Measurements from ENCODE around the gene BUB1B.
"Not testable (repeated sequence)": the region's sequence is repeated elsewhere in the genome, so short reads cannot be mapped to it uniquely, and the experiment has no call there.

Gene BUB1B

DNA sequence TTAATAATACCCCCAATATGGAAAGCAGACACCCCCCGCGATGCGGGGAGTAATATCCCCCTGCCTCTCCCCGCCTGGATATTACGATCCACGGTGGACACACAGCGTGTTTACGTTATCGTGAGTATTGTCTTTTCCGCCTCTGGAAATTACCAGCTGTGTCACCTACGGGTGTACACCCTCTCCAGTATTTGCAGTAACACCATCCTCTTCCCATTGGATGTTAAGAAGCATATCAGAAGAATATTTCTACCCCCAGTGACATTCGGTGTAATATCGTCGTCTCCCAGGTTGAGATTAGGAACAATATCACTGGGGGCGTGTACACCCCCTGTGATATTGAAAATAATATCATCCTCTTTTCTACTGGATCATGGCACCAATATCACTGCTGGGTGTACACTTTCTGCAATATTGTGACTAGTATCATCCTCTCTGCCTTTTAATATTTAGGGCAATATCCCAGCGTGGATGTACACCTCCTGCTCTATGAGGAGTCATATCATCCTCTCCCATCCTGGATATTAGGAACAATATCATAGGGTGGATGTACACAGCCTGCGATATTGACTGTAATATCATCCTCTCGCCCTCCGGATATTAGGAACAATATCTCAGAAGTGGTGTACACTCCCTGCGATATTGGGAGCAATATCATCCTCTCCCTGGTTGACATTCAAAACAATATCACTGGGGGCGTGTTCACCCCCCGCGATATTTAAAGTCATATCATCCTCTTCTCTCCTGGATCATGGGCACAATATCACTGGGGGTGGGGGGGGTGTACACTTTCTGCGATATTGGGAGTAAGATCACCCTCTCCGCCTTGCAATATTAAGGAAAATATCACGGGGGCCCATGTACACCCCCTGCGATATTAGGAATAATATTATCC is 31.9 kb upstream of the BUB1B start:
- H3K27ac ChIP-seq, result no peak overlapping the region
- in situ Hi-C loops (cut with HindIII; ENCODE audit: low pct_ligation_motif_present, low sequenced_read_pairs), result no loop called here
- TF ChIP-seq, protein P1, sequence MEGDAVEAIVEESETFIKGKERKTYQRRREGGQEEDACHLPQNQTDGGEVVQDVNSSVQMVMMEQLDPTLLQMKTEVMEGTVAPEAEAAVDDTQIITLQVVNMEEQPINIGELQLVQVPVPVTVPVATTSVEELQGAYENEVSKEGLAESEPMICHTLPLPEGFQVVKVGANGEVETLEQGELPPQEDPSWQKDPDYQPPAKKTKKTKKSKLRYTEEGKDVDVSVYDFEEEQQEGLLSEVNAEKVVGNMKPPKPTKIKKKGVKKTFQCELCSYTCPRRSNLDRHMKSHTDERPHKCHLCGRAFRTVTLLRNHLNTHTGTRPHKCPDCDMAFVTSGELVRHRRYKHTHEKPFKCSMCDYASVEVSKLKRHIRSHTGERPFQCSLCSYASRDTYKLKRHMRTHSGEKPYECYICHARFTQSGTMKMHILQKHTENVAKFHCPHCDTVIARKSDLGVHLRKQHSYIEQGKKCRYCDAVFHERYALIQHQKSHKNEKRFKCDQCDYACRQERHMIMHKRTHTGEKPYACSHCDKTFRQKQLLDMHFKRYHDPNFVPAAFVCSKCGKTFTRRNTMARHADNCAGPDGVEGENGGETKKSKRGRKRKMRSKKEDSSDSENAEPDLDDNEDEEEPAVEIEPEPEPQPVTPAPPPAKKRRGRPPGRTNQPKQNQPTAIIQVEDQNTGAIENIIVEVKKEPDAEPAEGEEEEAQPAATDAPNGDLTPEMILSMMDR (IDR thresholded peaks at IDR 0.05; ENCODE audit: low read depth, low read length, missing control alignments), result no peak
- H3K36me3 ChIP-seq (replicated peaks), result no peaks in the 10 kb centered on the region
- no peaks in the 10 kb centered on the region for H3K27me3 ChIP-seq (replicated peaks)
- H3K4me3 ChIP-seq (ENCODE audit: low read depth, low read length), result no peak overlapping the region
- no peak for DNase-seq

DNA sequence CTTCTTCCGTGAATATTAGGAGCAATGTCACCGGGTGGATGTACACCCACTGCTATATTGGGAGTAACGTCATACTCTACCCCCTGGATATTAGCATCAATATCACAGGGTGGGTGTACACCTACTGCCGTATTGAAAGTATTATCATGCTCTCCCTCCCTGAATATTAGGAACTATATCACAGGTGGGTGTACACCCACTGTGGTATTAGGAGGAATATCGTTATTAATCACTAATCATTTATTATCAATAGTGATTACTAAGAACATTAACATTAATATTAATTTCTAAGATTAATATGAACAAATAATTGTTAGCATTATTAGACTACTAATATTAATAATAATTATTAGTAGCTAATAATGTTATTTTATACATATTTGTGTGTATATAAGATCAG is 30.8 kb upstream of the BUB1B start:
- H3K36me3 ChIP-seq (replicated peaks), result no peaks in the 10 kb centered on the region
- no peak overlapping the region for H3K4me3 ChIP-seq (ENCODE audit: low read depth, low read length)
- no peak overlapping the region for H3K27ac ChIP-seq
- in situ Hi-C loops (cut with HindIII; ENCODE audit: low pct_ligation_motif_present, low sequenced_read_pairs), result no loop called here
- H3K27me3 ChIP-seq (replicated peaks), result no peaks in the 10 kb centered on the region
- no peak for DNase-seq
- TF ChIP-seq, protein P1 (IDR thresholded peaks at IDR 0.05; ENCODE audit: low read depth, low read length, missing control alignments), result no peak

DNA sequence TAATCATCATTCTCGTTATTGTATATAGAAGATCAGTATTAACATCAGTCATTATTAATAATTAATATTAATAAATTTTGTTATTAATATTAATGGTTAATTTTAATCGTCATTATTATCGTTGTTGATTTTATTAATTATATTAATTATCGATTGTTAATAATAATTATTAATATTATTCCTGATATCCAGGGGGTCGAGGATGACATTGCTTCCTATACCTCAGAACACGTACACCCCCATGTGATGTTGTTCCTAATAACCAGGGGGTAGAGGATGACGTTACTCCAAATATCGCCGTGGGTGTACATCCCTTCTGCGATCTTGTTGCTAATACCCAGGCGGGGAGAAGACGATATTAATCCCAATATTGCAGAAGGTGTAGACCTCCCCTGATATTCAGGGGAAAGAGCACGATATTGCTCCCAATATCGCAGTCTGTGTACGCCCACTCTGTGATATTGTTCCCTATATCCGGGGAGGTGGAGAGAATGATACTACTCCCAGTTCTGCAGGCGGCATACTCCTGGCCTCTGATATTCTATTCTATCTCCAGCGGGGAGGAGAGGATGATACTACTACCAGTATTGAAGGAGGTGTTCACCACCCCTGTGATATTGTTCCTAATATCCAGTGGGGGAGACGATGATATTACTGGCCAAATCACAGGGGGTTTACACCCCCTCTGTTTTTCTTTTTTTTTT is 29.9 kb upstream of the BUB1B start:
- Histone ChIP-seq H3K4me3 (ENCODE audit: low read depth, low read length) (no peak overlapping the region), H3K36me3 (replicated peaks) (no peaks in the 10 kb centered on the region), H3K27ac (no peak overlapping the region), H3K27me3 (replicated peaks) (no peaks in the 10 kb centered on the region)
- TF ChIP-seq, protein P1 (IDR thresholded peaks at IDR 0.05; ENCODE audit: low read depth, low read length, missing control alignments), result no peak
- no peak for DNase-seq
- in situ Hi-C loops (cut with HindIII; ENCODE audit: low pct_ligation_motif_present, low sequenced_read_pairs), result no loop called here

DNA sequence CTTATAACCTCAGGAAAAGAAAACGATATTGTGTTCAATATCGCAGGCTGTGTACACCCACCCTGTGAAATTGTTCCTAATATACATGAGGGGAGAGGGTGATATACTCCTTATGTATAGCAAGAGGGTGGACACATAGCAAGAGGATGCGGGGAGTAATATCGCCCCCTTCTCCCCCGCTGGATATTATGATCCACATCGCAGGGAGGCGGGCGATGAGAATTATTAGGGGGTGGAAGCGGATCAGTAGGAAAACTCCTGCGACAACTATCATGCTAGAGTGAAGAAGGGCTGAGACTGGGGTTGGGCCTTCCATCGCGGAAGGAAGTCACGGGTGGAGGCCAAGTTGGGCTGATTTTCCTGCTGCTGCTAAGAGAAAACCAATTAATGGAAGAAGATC is 27.3 kb upstream of the BUB1B start:
- no peaks in the 10 kb centered on the region for H3K36me3 ChIP-seq (replicated peaks)
- TF ChIP-seq, protein P1 (IDR thresholded peaks at IDR 0.05; ENCODE audit: low read depth, low read length, missing control alignments), result no peak
- in situ Hi-C loops (cut with HindIII; ENCODE audit: low pct_ligation_motif_present, low sequenced_read_pairs), result no loop called here
- H3K4me3 ChIP-seq (ENCODE audit: low read depth, low read length), result no peak overlapping the region
- no peak for DNase-seq
- no peak overlapping the region for H3K27ac ChIP-seq
- H3K27me3 ChIP-seq (replicated peaks), result no peaks in the 10 kb centered on the region

DNA sequence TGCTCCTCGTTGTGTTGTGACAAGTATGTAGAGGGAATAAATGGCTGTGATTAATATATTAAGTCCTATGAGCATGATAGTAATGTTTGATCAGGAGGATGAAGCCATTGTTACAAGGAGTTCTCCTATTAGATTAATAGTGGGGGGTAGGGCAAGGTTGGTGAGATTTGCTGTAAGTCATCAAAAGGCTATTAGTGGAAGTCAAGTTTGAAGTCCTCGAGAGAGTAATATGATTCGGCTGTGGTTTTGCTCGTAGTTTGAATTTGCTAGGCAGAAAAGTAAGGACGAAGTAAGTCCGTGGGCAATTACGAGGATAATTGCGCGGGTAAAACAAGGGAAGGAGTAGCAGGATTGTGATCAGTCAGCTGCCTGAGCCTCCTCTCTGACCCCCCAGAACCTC is 26.0 kb upstream of the BUB1B start:
- no peak for DNase-seq
- H3K27me3 ChIP-seq (replicated peaks), result no peaks in the 10 kb centered on the region
- H3K27ac ChIP-seq, result no peak overlapping the region
- TF ChIP-seq, protein P1 (IDR thresholded peaks at IDR 0.05; ENCODE audit: low read depth, low read length, missing control alignments), result no peak
- in situ Hi-C loops (cut with HindIII; ENCODE audit: low pct_ligation_motif_present, low sequenced_read_pairs), result no loop called here
- no peak overlapping the region for H3K4me3 ChIP-seq (ENCODE audit: low read depth, low read length)
- H3K36me3 ChIP-seq (replicated peaks), result no peaks in the 10 kb centered on the region

DNA sequence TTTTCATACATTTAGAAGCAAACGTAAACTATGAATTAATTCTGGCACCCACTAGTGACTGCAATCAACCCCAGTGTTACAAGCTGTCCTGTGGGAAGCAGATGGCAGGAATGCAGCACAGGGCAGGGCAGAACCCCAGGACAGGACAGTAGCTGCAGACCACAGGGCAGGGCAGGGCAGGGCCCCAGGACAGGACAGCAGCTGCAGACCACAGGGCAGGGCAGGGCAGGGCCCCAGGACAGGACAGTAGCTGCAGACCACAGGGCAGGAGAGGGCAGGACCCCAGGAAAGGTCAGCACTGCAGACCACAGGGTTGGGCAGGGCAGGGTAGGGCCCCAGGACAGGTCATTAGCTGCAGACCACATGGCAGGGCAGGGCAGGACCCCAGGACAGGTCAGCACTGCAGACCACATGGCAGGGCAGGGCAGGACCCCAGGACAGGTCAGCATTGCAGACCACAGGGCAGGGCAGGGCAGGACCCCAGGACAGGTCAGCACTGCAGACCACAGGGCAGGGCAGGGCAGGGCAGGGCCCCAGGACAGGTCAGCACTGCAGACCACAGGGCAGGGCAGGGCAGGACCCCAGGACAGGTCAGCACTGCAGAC is 24.9 kb upstream of the BUB1B start:
- H3K36me3 ChIP-seq (replicated peaks); H3K4me3 ChIP-seq (ENCODE audit: low read depth, low read length); DNase-seq; H3K27ac ChIP-seq; H3K27me3 ChIP-seq (replicated peaks); in situ Hi-C loops (cut with HindIII; ENCODE audit: low pct_ligation_motif_present, low sequenced_read_pairs): not testable (repeated sequence)
